Activated T-helper 17 cell treated with anti-CD3 and anti-CD28 coated beads, Interleukin-2, amount 50 U/mL, for 72 hours (primary cell): Measurements from ENCODE around the gene MAGEA11. TPM values are rescaled to one million over a fixed set of nuclear protein-coding genes. Genes with fewer than 3 reads are reported as not detected.
"Not testable (repeated sequence)": the region's sequence is repeated elsewhere in the genome, so short reads cannot be mapped to it uniquely, and the experiment has no call there.

Experiments
- ATAC-seq: fragments of 150-1000 bp; cut with Tn5 transposase; replicated peaks from 2 replicates; pipeline ENCODE4 v1.10.0; 2021; ENCODE audit warnings: mild to moderate bottlenecking, moderate library complexity
- H3K27ac Mint-ChIP-seq: one replicate; pipeline ENCODE4 v1.8.0; 2022; ENCODE audit warnings: mixed read lengths
- H3K27me3 Mint-ChIP-seq: one replicate; pipeline ENCODE4 v1.8.0; 2022; ENCODE audit warnings: mixed read lengths
- H3K36me3 Mint-ChIP-seq: one replicate; pipeline ENCODE4 v1.8.0; 2022; ENCODE audit warnings: low read depth, mild to moderate bottlenecking, mixed read lengths
- H3K4me1 Mint-ChIP-seq: one replicate; pipeline ENCODE4 v1.8.0; 2022; ENCODE audit warnings: mixed read lengths
- H3K4me3 Mint-ChIP-seq: one replicate; pipeline ENCODE4 v1.8.0; 2022; ENCODE audit warnings: mild to moderate bottlenecking, mixed read lengths
- H3K9me3 Mint-ChIP-seq: one replicate; pipeline ENCODE4 v1.8.0; 2022; ENCODE audit warnings: mixed read lengths
- total RNA-seq, 2 donors: library from RNA; stranded (reverse); gene quantifications; one replicate each; pipeline ENCODE4 v1.2.3, GENCODE V29; 2022

MAGEA11 gene
- not detected for total RNA-seq

DNA sequence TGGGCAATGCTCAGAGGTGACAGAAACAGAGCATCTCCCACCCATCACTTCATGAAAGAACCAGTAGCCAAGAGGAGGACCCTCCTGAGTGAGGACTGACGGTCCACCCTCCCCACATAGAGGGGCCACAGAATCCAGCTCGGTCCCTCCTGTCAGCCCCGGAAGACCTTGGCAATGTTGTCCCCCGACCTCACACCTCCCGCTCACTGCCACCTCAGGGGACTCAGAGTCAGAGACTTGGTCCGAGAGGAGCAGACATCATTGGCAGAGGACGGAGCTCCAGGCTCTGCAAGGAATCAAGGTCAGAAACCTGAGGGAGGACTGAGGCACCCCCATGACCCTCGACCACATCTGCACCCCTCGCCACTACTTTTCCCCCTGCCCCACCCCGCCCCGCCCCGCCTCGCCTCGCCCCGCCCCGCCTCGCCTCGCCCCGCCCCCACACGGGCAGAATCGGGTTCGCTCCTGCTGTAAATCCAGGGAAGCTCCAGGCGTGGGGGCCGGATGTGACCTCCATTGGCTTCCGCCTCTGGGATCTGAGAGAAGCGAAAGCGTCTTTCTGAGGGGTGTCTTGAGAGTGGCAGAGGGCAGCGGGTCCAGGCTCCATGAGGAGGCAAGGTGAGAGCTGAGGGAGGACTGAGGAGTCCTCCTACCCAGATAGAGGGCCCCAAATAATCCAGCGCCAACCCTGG, at the start of gene MAGEA11:
Gene MAGEA11 (plus strand): TSS at position 516 of the 692 bp plus-strand sequence. CDS start 1,100 bp downstream, outside the sequence.
- Mint-ChIP-seq H3K27ac (no peak within 1 kb of the TSS), H3K27me3 (peaks cover 4% of the 10 kb centered on the region), H3K4me1 (no peaks in the 10 kb centered on the region), H3K36me3 (no peaks in the 10 kb centered on the region), H3K4me3 (no peak within 1 kb of the TSS), H3K9me3 (no peaks in the 10 kb centered on the region)
- no peak for ATAC-seq

- H3K9me3 Mint-ChIP-seq, ATAC-seq, H3K27ac Mint-ChIP-seq, H3K36me3 Mint-ChIP-seq, H3K4me1 Mint-ChIP-seq, H3K27me3 Mint-ChIP-seq, H3K4me3 Mint-ChIP-seq: not testable (repeated sequence)
Measured at GRCh38 chrX:149675088-149675487, 36.8 kb upstream of the MAGEA11 start.

DNA sequence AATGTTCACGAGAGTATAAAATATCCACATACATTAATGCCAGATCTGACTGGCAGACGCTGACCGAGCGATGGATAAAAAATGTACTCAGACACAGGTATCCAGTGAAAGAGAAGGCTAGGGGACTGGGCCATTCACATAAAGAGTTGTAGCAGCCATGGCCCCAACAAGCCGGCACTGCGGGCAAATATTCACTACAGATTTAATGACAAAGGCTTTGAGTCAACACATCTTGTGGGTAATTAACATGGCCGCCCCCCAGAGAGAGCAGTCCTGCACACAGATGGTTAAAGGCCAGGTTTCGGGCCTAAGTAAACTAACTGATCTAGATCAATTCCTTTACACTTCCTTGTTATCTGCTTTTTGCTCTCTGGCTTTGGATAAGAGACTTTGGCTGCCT, 36.3 kb upstream of the MAGEA11 start:
- H3K36me3 Mint-ChIP-seq, H3K9me3 Mint-ChIP-seq, H3K27me3 Mint-ChIP-seq, H3K27ac Mint-ChIP-seq, H3K4me3 Mint-ChIP-seq, H3K4me1 Mint-ChIP-seq, ATAC-seq: not testable (repeated sequence)

DNA sequence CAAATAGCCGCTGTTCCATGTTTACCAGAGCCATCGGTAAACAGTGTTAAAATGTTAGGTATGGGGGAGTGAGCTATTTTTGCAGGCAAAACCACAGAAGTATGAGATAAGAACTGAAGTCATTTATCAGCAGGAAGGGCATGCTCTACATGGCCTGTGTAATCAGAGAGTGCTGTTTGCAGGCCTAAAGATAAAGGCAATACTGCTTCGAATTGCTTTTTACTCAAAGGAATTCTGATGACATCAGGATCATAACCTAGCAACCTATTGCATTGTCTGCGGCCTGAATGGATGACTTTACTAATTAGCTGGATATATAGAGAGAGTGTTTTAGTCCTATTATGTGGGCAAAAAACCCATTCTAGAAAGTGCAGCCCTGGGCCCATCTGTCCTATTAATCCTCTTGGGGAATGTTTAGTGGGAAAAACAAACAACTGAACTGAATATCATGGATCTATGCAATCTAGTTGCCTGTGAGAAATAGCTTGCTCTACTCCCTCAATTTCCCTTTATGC, 32.6 kb upstream of the MAGEA11 start:
- not testable (repeated sequence) for H3K36me3 Mint-ChIP-seq, ATAC-seq, H3K9me3 Mint-ChIP-seq, H3K4me1 Mint-ChIP-seq, H3K4me3 Mint-ChIP-seq, H3K27me3 Mint-ChIP-seq, H3K27ac Mint-ChIP-seq

DNA sequence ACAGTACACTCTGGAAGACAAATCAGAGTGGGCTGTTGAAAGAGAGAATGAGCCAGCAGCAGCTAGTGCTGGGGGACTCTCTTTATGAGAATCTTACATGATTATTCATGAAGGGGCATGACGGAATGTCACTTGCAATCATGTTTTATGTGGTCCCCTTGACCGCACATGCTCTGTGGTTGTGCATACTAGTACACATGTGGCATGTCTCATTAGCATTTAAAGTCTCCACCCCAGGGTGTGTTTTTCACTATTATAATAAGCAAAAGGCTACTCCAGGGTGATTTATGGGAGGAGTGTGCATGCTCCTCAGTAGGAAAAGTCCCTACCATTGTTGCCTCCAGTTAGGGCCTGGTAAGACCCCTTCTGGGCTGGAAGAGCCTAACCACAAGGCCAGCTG, 30.7 kb upstream of the MAGEA11 start:
- Mint-ChIP-seq H3K27ac (no peak overlapping the region), H3K4me3 (no peak overlapping the region), H3K9me3 (no peaks in the 10 kb centered on the region), H3K27me3 (no peaks in the 10 kb centered on the region), H3K4me1 (no peaks in the 10 kb centered on the region), H3K36me3 (no peaks in the 10 kb centered on the region)
- no peak for ATAC-seq

DNA sequence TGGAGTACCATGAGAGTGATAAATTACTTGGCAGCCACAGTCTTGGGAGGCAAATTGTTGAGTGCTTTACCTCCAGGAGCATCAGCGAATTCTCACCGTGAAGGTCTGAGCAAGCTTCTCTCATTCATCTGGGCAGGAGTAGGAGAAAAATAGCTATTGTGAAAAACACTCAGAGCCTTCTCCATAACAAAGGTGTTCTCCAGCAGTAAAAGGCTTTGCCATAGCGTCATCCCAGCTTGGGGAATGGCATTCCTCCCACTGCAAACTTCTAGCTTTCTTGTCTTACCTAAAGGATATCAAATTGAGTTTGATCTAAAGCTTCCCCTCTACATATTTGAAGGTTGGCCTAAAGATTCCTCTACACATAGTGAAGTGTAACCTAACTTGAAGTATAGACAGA, 29.8 kb upstream of the MAGEA11 start:
- Mint-ChIP-seq H3K27me3 (no peaks in the 10 kb centered on the region), H3K4me3 (no peak overlapping the region), H3K4me1 (no peaks in the 10 kb centered on the region), H3K27ac (no peak overlapping the region), H3K9me3 (no peaks in the 10 kb centered on the region), H3K36me3 (no peaks in the 10 kb centered on the region)
- ATAC-seq, result no peak

GRCh38 chrX:149682956-149683947, 28.6 kb upstream of the MAGEA11 start:
- Mint-ChIP-seq H3K9me3 (no peaks in the 10 kb centered on the region), H3K4me3 (no peak overlapping the region), H3K4me1 (no peaks in the 10 kb centered on the region), H3K36me3 (no peaks in the 10 kb centered on the region), H3K27me3 (no peaks in the 10 kb centered on the region), H3K27ac (no peak overlapping the region)
- ATAC-seq, result no peak

DNA sequence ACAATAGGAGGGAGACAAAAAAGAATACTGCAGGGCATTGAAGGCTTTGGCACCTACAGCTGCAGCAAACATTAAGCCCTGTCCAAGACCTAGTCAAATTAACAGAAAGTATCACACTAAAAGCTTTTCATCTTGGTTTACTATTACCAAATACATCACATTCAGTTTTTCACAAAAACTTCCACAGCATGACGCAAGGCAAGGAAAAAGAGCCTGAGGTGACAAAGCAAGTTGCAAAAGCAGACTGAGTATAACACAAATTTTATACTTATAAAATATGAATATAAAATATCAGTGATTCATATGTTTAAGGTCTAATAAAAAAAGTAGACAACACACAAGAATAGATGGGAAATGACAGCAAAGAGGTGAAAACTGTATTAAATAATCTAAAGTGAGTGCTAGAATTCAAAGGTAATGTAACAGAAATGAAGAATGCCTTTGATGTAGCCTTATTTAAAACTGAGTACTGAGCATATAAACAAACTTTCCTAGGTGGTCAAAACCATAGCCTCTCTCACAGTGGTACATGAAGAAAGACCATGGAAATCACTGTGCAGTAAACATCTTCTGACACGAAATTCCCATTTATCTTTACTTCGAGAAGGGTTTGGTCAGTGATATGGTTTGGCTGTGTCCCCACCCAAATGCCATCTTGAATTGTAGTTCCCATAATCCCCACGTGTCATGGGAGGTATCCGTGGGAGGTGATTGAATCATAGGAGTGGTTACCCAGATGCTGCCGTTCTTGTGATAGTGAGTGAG, 27.7 kb upstream of the MAGEA11 start:
- Mint-ChIP-seq H3K4me1 (no peaks in the 10 kb centered on the region), H3K9me3 (no peaks in the 10 kb centered on the region), H3K27ac (no peak overlapping the region), H3K36me3 (no peaks in the 10 kb centered on the region), H3K27me3 (no peaks in the 10 kb centered on the region), H3K4me3 (no peak overlapping the region)
- ATAC-seq, result no peak

GRCh38 chrX:149687991-149688390, 23.9 kb upstream of the MAGEA11 start:
- Mint-ChIP-seq H3K4me1 (no peaks in the 10 kb centered on the region), H3K4me3 (no peak overlapping the region), H3K27me3 (peaks cover 10% of the 10 kb centered on the region), H3K27ac (no peak overlapping the region), H3K36me3 (no peaks in the 10 kb centered on the region), H3K9me3 (peaks cover 3% of the 10 kb centered on the region)
- no peak for ATAC-seq

DNA sequence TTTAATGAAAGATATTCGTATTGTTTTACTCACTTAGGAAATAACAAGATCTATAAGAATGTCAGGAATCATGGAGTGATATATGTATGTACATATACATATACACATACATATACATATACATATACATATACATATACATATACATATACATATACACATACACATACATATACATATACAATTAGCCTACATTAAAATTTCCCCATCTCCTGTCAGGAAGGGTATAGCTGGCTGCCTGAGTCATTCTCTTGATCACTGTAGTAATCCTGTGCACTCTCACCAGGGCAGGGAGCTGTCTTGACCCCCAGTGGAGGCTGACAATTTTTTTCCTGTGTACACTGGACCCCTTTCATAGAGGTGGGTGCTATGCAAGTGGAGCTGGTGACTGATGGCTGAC, 23.3 kb upstream of the MAGEA11 start:
- Mint-ChIP-seq H3K4me3 (no peak overlapping the region), H3K4me1 (no peaks in the 10 kb centered on the region), H3K27me3 (peaks cover 11% of the 10 kb centered on the region), H3K27ac (no peak overlapping the region), H3K9me3 (peaks cover 3% of the 10 kb centered on the region), H3K36me3 (no peaks in the 10 kb centered on the region)
- no peak for ATAC-seq

- H3K4me3 Mint-ChIP-seq, result no peak overlapping the region
- peaks cover 3% of the 10 kb centered on the region for H3K9me3 Mint-ChIP-seq
- no peaks in the 10 kb centered on the region for H3K4me1 Mint-ChIP-seq
- ATAC-seq, result no peak
- peaks cover 16% of the 10 kb centered on the region for H3K27me3 Mint-ChIP-seq
- H3K27ac Mint-ChIP-seq, result no peak overlapping the region
- no peaks in the 10 kb centered on the region for H3K36me3 Mint-ChIP-seq
Measured at GRCh38 chrX:149691794-149692193, 20.1 kb upstream of the MAGEA11 start.

DNA sequence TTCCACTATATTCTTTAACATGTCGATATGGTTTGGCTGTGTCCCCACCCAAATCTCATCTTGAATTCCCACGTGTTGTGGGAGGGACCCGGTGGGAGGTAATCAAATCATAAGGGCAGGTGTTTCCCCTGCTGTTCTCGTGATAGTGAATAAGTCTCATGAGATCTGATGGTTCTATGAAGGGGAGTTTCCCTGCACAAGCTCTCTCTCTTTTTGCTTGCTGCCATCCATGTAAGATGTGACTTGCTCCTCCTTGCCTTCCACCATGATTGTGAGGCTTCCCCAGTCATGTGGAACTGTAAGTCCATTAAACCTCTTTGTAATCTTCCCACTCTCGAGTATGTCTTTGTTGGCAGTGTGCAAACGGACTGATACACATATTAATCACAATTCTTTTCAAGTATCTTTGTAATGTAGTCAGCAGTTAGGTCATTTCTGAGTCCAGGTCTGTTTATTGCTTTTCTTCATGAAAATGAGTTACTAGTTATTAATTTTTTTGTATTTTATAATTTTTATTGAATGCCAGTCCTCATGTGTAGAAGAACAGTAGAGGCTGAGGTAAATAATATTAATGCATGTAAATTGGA, 19.1 kb upstream of the MAGEA11 start:
- H3K27ac Mint-ChIP-seq, ATAC-seq, H3K36me3 Mint-ChIP-seq, H3K4me1 Mint-ChIP-seq, H3K9me3 Mint-ChIP-seq, H3K4me3 Mint-ChIP-seq: not testable (repeated sequence)
- H3K27me3 Mint-ChIP-seq, result peaks cover 21% of the 10 kb centered on the region

GRCh38 chrX:149699761-149700160, 12.1 kb upstream of the MAGEA11 start:
- no peaks in the 10 kb centered on the region for H3K4me1 Mint-ChIP-seq
- no peak overlapping the region for H3K27ac Mint-ChIP-seq
- peaks cover 12% of the 10 kb centered on the region for H3K27me3 Mint-ChIP-seq
- no peaks in the 10 kb centered on the region for H3K36me3 Mint-ChIP-seq
- H3K9me3 Mint-ChIP-seq, result no peaks in the 10 kb centered on the region
- no peak for ATAC-seq
- no peak overlapping the region for H3K4me3 Mint-ChIP-seq

GRCh38 chrX:149704664-149705063, 7.2 kb upstream of the MAGEA11 start:
- no peak overlapping the region for H3K27ac Mint-ChIP-seq
- no peak for ATAC-seq
- H3K36me3 Mint-ChIP-seq, result no peaks in the 10 kb centered on the region
- no peaks in the 10 kb centered on the region for H3K4me1 Mint-ChIP-seq
- no peaks in the 10 kb centered on the region for H3K9me3 Mint-ChIP-seq
- no peak overlapping the region for H3K4me3 Mint-ChIP-seq
- H3K27me3 Mint-ChIP-seq, result peaks cover 8% of the 10 kb centered on the region
